CD8-positive, alpha-beta memory T cell (primary cell): ENCODE results near the gene SAMD13. TPM values are rescaled to one million over a fixed set of nuclear protein-coding genes. Genes with fewer than 3 reads are reported as not detected.
A peak's percentile ranks its signal among the peaks of the same experiment; 100 is the strongest.

Experiments
- CTCF ChIA-PET: fragments of 350-600 bp; sonication (Branson Sonifier 250); formaldehyde crosslinking; loops from one replicate; lab custom pipeline; 2021; ENCODE audit warnings: antibody characterized with exemption; lab: Charles Lee
- POLR2A ChIA-PET: fragments of 350-600 bp; sonication (Branson Sonifier 250); formaldehyde crosslinking; loops from one replicate; lab custom pipeline; 2021; ENCODE audit warnings: antibody characterized with exemption; lab: Charles Lee
- DNase-seq, 5 donors: peaks; one replicate each; pipeline versions ENCODE4 v3.0.0 to v3.0.0-alpha.2; 2020 to 2022; ENCODE audit warnings: mixed read lengths in 1 of 5
- H3K27ac ChIP-seq: one replicate; pipeline ENCODE4 v1.7.0; 2013; ENCODE audit warnings: low read depth, mild to moderate bottlenecking, low read length, moderate library complexity
- H3K27me3 ChIP-seq: 2 replicates; pipeline ENCODE4 v1.7.0; 2013; ENCODE audit warnings: low read length, mild to moderate bottlenecking; ENCODE audit not compliant: insufficient read depth, poor library complexity, severe bottlenecking
- H3K36me3 ChIP-seq: 2 replicates; pipeline ENCODE4 v1.7.0; 2013; ENCODE audit warnings: mild to moderate bottlenecking, low read length, moderate library complexity; ENCODE audit not compliant: insufficient read depth
- H3K4me1 ChIP-seq: 2 replicates; pipeline ENCODE4 v1.7.0; 2013; ENCODE audit warnings: mild to moderate bottlenecking, low read length, moderate library complexity; ENCODE audit not compliant: insufficient read depth
- H3K4me3 ChIP-seq: 2 replicates; pipeline ENCODE4 v1.7.0; 2013; ENCODE audit warnings: mild to moderate bottlenecking, low read length
- H3K9me3 ChIP-seq: 2 replicates; pipeline ENCODE4 v1.7.0; 2013; ENCODE audit warnings: mild to moderate bottlenecking, low read length
- H3K27ac Mint-ChIP-seq, 8 donors: one replicate each; pipeline ENCODE4 v1.8.0; 2020 to 2021; ENCODE audit warnings: mixed read lengths in 8 of 8, mild to moderate bottlenecking in 6 of 8, inconsistent platforms in 3 of 8, moderate library complexity in 3 of 8
- H3K27me3 Mint-ChIP-seq, 2 donors: one replicate each; pipeline ENCODE4 v1.8.0; 2020 to 2021; ENCODE audit warnings: mixed read lengths in 2 of 2, mild to moderate bottlenecking in 1 of 2, moderate library complexity in 1 of 2
- H3K36me3 Mint-ChIP-seq, 3 donors: one replicate each; pipeline ENCODE4 v1.8.0; 2020 to 2021; ENCODE audit warnings: mixed read lengths in 3 of 3, inconsistent platforms in 1 of 3, mild to moderate bottlenecking in 1 of 3
- H3K4me1 Mint-ChIP-seq, 3 donors: one replicate each; pipeline ENCODE4 v1.8.0; 2020 to 2021; ENCODE audit warnings: mixed read lengths in 3 of 3, inconsistent platforms in 1 of 3, mild to moderate bottlenecking in 1 of 3
- H3K4me3 Mint-ChIP-seq, 7 donors: one replicate each; pipeline ENCODE4 v1.8.0; 2020 to 2021; ENCODE audit warnings: mixed read lengths in 7 of 7, mild to moderate bottlenecking in 6 of 7, moderate library complexity in 4 of 7, inconsistent platforms in 2 of 7
- H3K9me3 Mint-ChIP-seq, 5 donors: one replicate each; pipeline ENCODE4 v1.8.0; 2020 to 2022; ENCODE audit warnings: mixed read lengths in 5 of 5, mild to moderate bottlenecking in 3 of 5, moderate library complexity in 2 of 5, inconsistent platforms in 1 of 5
- polyA plus RNA-seq: library from polyadenylated mRNA; unstranded; fragments of 300-500 nt; fragmentation: Illumina TruSeq; gene quantifications from one replicate; pipeline ENCODE4 v1.2.3, GENCODE V29; 2021
- total RNA-seq, 2 experiments: library from RNA; stranded (reverse); gene quantifications; one replicate each; pipeline ENCODE4 v1.2.3, GENCODE V29; 2021

The SAMD13 gene
- total and polyA plus RNA-seq, 3 experiments from 2014 or later, result 0.35 to 0.48 (median 0.39) TPM

DNA sequence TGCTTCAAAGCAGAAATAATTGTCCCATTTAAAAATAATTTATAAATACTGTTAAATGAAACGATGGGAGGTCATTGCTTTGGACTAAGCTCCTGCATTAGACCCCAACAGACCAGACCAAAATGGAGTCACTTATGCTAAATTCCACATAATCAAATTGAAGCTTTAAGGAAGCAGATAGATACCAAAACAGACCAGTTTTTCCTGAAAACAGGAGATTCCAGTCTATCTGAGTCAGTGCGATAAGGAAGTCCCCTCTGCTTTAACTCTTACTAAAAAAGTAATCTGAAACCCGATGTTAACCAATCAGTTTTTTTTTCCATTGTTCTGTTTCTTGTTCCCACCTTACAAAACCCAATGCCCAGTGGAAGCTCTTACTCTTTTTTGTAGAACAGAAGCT is 80.6 kb downstream of the SAMD13 start:
- no peaks in the 10 kb centered on the region for H3K36me3 ChIP-seq
- H3K27ac ChIP-seq, result no peak overlapping the region
- H3K4me1 ChIP-seq, result no peaks in the 10 kb centered on the region
- Mint-ChIP-seq H3K4me1 (no peaks in the 10 kb centered on the region), H3K4me3 (no peak overlapping the region), H3K27me3 (peaks cover 0 to 10% of the 10 kb centered on the region in 2 donors), H3K27ac (no peak overlapping the region), H3K9me3 (no peaks in the 10 kb centered on the region), H3K36me3 (no peaks in the 10 kb centered on the region)
- no peak overlapping the region for H3K4me3 ChIP-seq
- no peak for DNase-seq
- H3K27me3 ChIP-seq, result no peaks in the 10 kb centered on the region
- CTCF ChIA-PET, result no interaction called here
- H3K9me3 ChIP-seq, result no peaks in the 10 kb centered on the region
- POLR2A ChIA-PET, result no interaction called here

DNA sequence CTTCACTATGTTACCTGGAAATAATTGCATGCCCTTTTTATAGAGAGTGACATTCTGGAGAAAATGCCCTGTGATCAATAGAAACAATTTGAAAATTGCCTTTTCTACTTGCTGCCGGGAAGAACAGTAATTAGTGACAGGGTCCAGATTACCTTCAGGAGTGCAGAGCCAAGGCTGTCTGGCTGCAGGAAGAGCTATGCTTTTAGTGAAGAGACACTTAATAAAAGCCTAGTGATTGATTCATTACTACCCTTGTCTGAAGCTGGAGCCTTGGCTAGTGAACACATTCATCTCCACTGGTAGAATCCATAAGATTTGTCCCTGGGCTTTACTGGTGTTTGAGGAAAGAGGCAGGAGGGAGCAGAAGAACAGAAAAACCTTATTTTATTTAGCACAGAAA is 83.8 kb downstream of the SAMD13 start:
- peaks cover 0 to 10% of the 10 kb centered on the region in 2 donors for H3K27me3 Mint-ChIP-seq
- no peaks in the 10 kb centered on the region for H3K4me1 ChIP-seq
- H3K9me3 ChIP-seq, result no peaks in the 10 kb centered on the region
- H3K9me3 Mint-ChIP-seq, result no peaks in the 10 kb centered on the region
- H3K36me3 Mint-ChIP-seq, result no peaks in the 10 kb centered on the region
- no peaks in the 10 kb centered on the region for H3K36me3 ChIP-seq
- no peak overlapping the region for H3K4me3 Mint-ChIP-seq
- no peak overlapping the region for H3K27ac Mint-ChIP-seq
- ChIA-PET CTCF (interaction anchor here (1.5 kb wide), 2 partner anchors 9 to 369 kb away, joined by 3 to 4 read pairs; no protein-coding TSS in a partner anchor), POLR2A (no interaction called here)
- no peaks in the 10 kb centered on the region for H3K27me3 ChIP-seq
- H3K27ac ChIP-seq, result no peak overlapping the region
- no peak overlapping the region for H3K4me3 ChIP-seq
- H3K4me1 Mint-ChIP-seq, result no peaks in the 10 kb centered on the region
- no peak for DNase-seq

DNA sequence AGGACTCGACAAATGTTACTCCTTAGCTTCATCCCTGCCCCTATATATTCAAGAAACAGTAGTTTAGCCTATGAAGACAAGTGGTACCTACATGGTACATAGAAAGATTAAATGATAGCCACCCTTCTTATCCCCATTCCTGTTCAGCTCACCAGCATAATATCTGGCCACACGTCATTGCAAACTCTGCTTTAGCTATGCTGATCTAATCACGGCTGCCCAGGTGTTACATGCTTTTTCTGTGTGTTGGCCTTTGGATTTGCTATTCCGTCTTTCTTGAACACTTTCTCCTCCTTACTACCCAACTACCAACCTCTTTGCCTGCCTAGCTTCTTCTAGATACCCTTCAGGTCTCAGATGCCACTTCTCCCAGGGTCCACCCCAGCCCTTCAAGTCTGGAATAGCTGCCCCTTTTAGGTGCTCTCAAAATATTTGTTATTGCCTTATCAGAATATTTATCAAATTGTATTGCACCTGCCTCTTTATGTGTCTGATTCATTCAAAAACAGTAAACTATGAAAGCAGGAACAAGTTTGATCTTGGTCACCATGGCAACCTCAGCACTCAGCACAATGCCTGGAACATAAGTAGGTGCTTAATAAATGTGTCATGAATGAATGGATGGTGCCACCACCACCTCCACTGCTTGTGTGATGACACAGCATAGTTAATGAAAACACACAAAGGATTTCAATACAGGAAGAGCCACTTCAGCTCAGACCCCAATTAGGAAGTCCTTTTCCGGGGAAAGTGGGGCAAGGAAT is 85.4 kb downstream of the SAMD13 start:
- Histone ChIP-seq H3K4me3 (no peak overlapping the region), H3K9me3 (no peaks in the 10 kb centered on the region), H3K27me3 (no peaks in the 10 kb centered on the region), H3K27ac (no peak overlapping the region), H3K36me3 (no peaks in the 10 kb centered on the region), H3K4me1 (no peaks in the 10 kb centered on the region)
- Mint-ChIP-seq H3K27me3 (peaks cover 0 to 14% of the 10 kb centered on the region in 2 donors), H3K4me3 (no peak overlapping the region), H3K4me1 (no peaks in the 10 kb centered on the region), H3K27ac (no peak overlapping the region), H3K36me3 (no peaks in the 10 kb centered on the region), H3K9me3 (no peaks in the 10 kb centered on the region)
- no peak for DNase-seq
- ChIA-PET POLR2A (no interaction called here), CTCF (interaction anchor here (1.5 kb wide), 1 partner anchor 367 kb away, joined by 3 read pairs; no protein-coding TSS in a partner anchor)

DNA sequence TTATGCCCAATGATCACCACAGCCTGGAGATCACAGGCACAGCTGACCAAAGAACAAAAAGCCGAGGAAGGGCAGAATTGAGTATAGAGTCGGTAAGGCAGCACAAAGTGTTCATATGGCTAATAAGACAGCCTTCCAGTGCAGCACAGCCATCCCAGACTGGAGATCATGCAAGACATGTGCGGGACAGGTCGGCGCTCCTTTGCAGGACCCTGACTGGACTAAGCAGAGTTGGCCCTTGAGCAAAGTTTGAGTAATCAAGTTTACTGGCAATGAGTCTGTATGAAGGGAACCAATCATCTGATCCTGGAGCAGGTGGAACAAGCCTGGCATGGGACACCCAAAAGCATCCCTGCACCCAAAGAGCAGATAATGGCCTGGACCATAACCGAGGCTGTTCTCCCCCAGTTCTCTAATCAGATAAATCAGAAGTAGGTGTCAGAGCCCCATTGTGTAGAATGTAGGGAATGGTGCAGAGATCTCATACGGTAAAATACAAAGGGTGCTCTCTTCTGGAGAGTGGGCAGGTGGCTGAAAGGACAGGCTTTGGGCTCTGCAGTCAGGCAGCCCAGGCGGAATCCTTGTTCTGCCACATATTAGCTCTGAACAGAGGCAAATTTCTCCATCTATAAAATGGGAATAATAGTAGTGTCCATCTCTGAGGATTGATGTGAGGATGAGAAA is 86.1 kb downstream of the SAMD13 start:
- peak in 1 of 5 donors; percentile 3 for DNase-seq
- CTCF ChIA-PET, result no interaction called here
- Histone ChIP-seq H3K9me3 (no peaks in the 10 kb centered on the region), H3K27me3 (no peaks in the 10 kb centered on the region), H3K36me3 (no peaks in the 10 kb centered on the region), H3K4me3 (no peak overlapping the region), H3K27ac (no peak overlapping the region), H3K4me1 (no peaks in the 10 kb centered on the region)
- no peaks in the 10 kb centered on the region for H3K9me3 Mint-ChIP-seq
- H3K4me3 Mint-ChIP-seq, result no peak overlapping the region
- H3K36me3 Mint-ChIP-seq, result no peaks in the 10 kb centered on the region
- H3K27ac Mint-ChIP-seq, result no peak overlapping the region
- H3K4me1 Mint-ChIP-seq, result no peaks in the 10 kb centered on the region
- POLR2A ChIA-PET, result no interaction called here
- H3K27me3 Mint-ChIP-seq, result peaks cover 0 to 11% of the 10 kb centered on the region in 2 donors

DNA sequence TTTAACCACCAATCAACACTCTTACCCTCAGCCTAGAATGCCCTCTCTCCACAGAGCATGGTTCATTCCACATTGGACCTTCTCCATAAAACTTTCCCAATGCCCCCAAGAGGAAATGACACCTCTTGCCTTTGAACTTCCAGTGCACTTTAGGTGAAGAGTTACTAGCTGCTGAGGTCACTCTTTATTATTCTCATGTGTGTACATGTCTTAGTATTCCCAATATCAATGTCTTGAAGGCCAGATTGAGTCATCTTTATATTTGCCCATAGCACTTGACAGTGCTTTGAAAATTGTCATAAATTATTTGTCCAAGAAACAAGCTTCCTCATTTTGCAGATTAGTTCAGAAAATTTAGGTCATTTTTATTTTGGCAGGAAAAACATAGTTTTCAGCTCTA is 88.7 kb downstream of the SAMD13 start:
- ChIA-PET CTCF (interaction anchor here (1.4 to 2.6 kb wide), 4 partner anchors 9 to 15 kb away, joined by 3 to 7 read pairs (median 4); no protein-coding TSS in a partner anchor), POLR2A (no interaction called here)

DNA sequence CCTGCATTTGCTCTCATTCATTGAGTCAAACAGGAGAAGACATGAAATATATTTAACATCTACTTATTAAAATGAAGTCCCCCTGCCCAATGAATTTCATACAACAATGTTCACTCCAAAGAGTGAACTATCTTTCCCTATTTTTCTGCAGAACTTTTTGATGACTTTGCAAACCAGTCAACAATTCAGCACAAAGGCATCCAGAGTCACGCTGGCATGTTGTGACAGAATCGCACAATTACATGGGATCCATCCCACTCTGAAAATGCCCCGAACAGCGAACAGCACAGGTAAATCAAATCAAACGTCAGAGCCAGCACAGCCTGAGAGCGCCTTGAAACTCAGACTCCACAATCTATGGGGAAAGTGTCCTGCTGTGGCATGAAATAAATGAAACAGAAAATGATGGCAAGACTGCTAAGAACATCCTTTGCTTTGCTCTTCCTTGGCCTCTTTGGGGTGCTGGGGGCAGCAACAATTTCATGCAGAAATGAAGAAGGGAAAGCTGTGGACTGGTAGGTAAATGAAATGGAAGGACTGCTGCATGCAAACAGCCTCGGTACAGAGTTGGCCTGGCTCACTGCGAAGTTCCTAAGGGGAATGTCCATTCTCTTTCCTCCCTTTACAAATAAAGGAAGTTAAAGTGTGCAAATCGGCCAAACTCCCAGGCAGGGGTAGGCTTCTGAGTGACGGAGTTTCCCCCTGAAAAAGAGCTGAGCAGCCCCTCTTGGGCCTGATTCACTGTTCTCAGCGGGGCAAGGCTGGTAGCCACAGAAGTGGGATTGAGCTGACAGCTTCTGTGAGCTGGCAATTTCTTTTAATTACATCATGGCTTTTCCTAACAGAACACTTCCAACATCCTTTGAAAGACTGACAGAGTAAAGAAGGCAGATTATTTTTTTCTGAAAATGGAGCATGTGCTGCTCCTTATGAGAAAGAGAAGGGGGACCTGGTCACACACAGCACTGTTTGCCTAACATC is 97.0 kb downstream of the SAMD13 start, which contains the start of gene DNASE2B:
Gene DNASE2B, plus strand, starts transcription at position 310 of the 981 bp plus-strand sequence. Its CDS starts 81 bp downstream, at position 391.
- Histone ChIP-seq H3K4me1 (no peaks in the 10 kb centered on the region), H3K27ac (no peak within 1 kb of the TSS), H3K36me3 (no peaks in the 10 kb centered on the region), H3K9me3 (no peaks in the 10 kb centered on the region), H3K27me3 (no peaks in the 10 kb centered on the region), H3K4me3 (no peak within 1 kb of the TSS)
- no peaks in the 10 kb centered on the region for H3K36me3 Mint-ChIP-seq
- no peak within 1 kb of the TSS for H3K27ac Mint-ChIP-seq
- DNase-seq, result no peak
- H3K4me3 Mint-ChIP-seq, result no peak within 1 kb of the TSS
- no peaks in the 10 kb centered on the region for H3K27me3 Mint-ChIP-seq
- CTCF ChIA-PET, result no interaction called here
- POLR2A ChIA-PET, result no interaction called here
- no peaks in the 10 kb centered on the region for H3K9me3 Mint-ChIP-seq
- no peaks in the 10 kb centered on the region for H3K4me1 Mint-ChIP-seq

More for the DNA sequence above, 88.7 kb downstream of the SAMD13 start:
- Histone ChIP-seq H3K27ac (no peak overlapping the region), H3K27me3 (no peaks in the 10 kb centered on the region), H3K36me3 (no peaks in the 10 kb centered on the region), H3K4me1 (no peaks in the 10 kb centered on the region), H3K4me3 (no peak overlapping the region), H3K9me3 (no peaks in the 10 kb centered on the region)
- Mint-ChIP-seq H3K27me3 (peaks cover 0 to 6% of the 10 kb centered on the region in 2 donors), H3K27ac (no peak overlapping the region), H3K4me3 (no peak overlapping the region), H3K36me3 (no peaks in the 10 kb centered on the region), H3K4me1 (no peaks in the 10 kb centered on the region), H3K9me3 (no peaks in the 10 kb centered on the region)
- DNase-seq, result no peak
